Renal cortex interstitium (tissue), 11 donors: ENCODE results near the gene SMG1. TPM values are rescaled to one million over a fixed set of nuclear protein-coding genes. Genes with fewer than 3 reads are reported as not detected.
A peak's percentile ranks its signal among the peaks of the same experiment; 100 is the strongest.
"Not testable (repeated sequence)": the region's sequence is repeated elsewhere in the genome, so short reads cannot be mapped to it uniquely, and the experiment has no call there.

Experiments used
- DNase-seq, 11 donors: peaks; one replicate each; pipeline ENCODE4 v3.0.0-alpha.2; 2013; ENCODE audit warnings: low read depth in 9 of 11, low spot score in 4 of 11; ENCODE audit errors: extremely low read depth in 1 of 11
- polyA plus RNA-seq, 3 donors: library from polyadenylated mRNA; unstranded; fragments of 120-200 nt; gene quantifications; one replicate each; pipeline ENCODE4 v1.2.1, GENCODE V29; 2013; ENCODE audit not compliant: insufficient read length in 3 of 3

Gene SMG1
- polyA plus RNA-seq, 3 donors: 56.8 to 71.6 (median 60.6) TPM

DNA sequence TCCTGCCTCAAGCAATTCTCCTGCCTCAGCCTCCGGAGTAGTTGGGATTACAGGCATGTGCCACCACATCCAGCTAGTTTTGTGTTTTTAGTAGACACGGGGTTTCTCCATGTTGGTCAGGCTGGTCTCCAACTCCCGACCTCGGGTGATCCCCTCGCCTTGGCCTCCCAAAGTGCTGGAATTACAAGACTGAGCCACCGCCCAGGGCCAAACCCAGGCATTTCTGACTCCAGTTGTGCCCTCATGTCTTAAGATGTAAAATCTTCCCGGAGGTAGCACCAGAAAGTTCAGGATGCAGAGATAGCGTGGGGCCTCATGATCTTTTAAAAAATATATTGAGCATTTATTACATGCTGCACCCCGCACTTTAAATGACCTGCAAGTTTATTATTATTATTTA lies 12.8 kb upstream of the SMG1 start:
- no peak for DNase-seq

- DNase-seq: no peak
Observed at GRCh38 chr16:18937390-18937789, 11.2 kb upstream of the SMG1 start.

GRCh38 chr16:18936727-18937340 lies 10.6 kb upstream of the SMG1 start:
- DNase-seq: no peak

GRCh38 chr16:18933501-18933900 lies 7.3 kb upstream of the SMG1 start:
- no peak for DNase-seq

- DNase-seq: no peak
Observed at GRCh38 chr16:18932243-18932987, 6.2 kb upstream of the SMG1 start.

- DNase-seq: no peak
Observed at GRCh38 chr16:18931756-18932155, 5.5 kb upstream of the SMG1 start.

- DNase-seq: not testable (repeated sequence)
Observed at GRCh38 chr16:18930095-18930494, 3.9 kb upstream of the SMG1 start.

- not testable (repeated sequence) for DNase-seq
Observed at GRCh38 chr16:18928073-18928472, 1.9 kb upstream of the SMG1 start.

- peak in 3 of 11 donors; percentile 4 to 20 (median 11) for DNase-seq
Observed at GRCh38 chr16:18925215-18925985, 808 bp downstream of the SMG1 start.

DNA sequence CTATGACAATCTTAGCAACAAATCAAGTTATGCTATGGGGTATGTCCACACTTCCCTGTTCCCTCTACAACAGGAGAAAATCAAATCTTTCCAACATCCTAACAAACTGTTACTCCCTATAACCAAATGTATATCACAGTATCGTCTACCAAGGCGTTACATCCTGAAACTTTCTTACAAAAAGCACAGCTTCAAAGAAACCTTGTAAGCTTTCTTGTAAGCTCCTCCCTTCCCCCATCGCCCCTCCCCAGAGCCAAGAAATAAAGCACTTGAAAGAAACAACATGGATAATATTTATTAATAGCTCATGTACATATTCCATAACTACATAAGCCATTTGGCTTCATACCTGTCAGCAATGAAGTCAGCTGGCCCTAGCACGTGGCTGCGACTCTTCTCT lies 2.3 kb downstream of the SMG1 start:
- DNase-seq: not testable (repeated sequence)

DNA sequence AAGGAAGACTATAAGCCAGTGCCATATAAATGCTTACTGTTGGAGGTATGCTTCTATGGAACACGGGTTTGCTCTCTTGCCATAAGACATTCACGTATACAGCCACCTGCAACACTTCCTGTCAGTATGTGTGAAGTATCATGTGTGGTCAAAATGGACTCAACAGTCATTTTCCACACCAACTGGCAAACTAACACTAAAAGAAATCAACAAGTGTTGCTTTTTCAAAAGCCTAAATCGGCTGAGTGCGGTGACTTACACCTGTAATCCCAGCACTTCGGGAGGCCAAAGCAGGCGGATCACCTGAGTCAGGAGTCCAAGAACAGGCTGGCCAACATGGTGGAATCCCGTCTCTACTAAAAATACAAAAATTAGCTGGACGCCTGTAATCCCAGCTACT lies 3.1 kb downstream of the SMG1 start:
- not testable (repeated sequence) for DNase-seq

GRCh38 chr16:18909585-18909984 lies 16.6 kb downstream of the SMG1 start:
- not testable (repeated sequence) for DNase-seq

DNA sequence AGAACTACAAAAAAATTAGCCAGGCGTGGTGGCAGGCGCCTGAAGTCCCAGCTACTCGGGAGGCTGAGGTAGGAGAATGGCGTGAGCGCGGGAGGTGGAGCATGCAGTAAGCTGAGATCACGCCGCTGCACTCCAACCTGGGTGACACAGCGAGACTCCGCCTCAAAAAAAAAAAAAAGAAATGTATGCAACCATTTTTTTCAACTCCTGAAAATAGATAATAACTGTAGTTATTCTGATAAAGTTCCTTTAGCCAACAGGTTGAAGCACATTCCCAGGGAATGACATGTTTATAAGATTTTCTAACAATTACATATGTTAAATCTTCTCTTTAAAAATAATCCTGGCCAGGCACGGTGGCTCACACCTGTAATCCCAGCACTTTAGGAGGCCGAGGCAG lies 17.5 kb downstream of the SMG1 start:
- not testable (repeated sequence) for DNase-seq

- DNase-seq: not testable (repeated sequence)
Observed at GRCh38 chr16:18902778-18903177, 23.4 kb downstream of the SMG1 start.

- not testable (repeated sequence) for DNase-seq
Observed at GRCh38 chr16:18902044-18902443, 24.2 kb downstream of the SMG1 start.

DNA sequence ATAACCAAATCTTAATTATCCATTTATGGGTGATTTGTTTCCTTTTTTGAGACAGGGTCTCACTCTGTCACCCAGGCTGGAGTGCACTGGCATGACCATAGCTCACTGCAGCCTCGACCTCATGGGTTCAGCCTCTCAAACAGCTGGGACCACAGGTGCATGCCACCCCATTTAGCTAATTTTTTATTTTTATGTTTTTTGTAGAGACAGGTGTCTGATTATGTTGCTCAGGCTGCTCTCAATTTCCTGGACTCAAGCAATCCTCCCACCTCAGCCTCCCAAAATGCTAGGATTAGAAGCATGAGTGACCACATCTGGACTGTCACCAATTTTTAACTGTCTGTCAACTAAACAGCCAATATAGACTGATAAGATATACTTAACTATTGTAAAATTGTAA lies 25.0 kb downstream of the SMG1 start:
- not testable (repeated sequence) for DNase-seq

- not testable (repeated sequence) for DNase-seq
Observed at GRCh38 chr16:18884456-18884855, 41.8 kb downstream of the SMG1 start.

- DNase-seq: not testable (repeated sequence)
Observed at GRCh38 chr16:18877734-18878133, 48.5 kb downstream of the SMG1 start.

- DNase-seq: not testable (repeated sequence)
Observed at GRCh38 chr16:18877259-18877658, 48.9 kb downstream of the SMG1 start.

DNA sequence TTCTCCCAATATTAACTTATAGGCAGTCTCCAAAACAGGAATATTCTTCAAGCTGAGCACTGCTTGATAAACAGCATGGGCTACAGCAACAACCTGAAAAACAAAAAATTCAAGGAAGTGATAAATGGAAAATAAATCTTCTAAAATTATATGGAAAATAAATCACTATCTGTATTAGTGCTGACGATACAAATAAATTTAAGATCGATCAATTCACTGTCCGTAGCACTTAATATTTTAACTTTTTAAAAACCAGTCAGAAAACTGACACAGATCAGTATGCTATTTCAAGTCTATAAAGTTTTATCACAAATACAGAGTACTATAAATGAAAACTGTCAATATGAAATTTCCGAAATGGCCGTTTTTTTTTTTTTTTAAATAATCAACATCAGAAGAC lies 49.9 kb downstream of the SMG1 start:
- not testable (repeated sequence) for DNase-seq
